Heart right ventricle (tissue), 16 donors: ENCODE data around the gene LZTS2. TPM values are rescaled to one million over a fixed set of nuclear protein-coding genes. Genes with fewer than 3 reads are reported as not detected.

Experiments used
- ATAC-seq, 8 donors: fragments of 200-7000 bp; cut with Tn5 transposase; one replicate each; pipeline ENCODE4 v1.9.1; 2020; ENCODE audit warnings: mild to moderate bottlenecking in 8 of 8, moderate library complexity in 8 of 8, moderate number of reproducible peaks in 1 of 8
- DNase-seq, 2 donors: peaks; one replicate each; pipeline ENCODE4 v3.0.0-alpha.2; 2020
- H3K27ac ChIP-seq, 10 donors: fragments of 200-600 bp; sonication (generic) in 2 of 10; one replicate each; pipeline versions ENCODE4 v1.5.0 to v1.8.0; 2020 to 2022; ENCODE audit warnings: mild to moderate bottlenecking in 3 of 10
- H3K27me3 ChIP-seq, 7 donors: fragments of 200-600 bp; one replicate each; pipeline ENCODE4 v1.8.0; 2021 to 2022; ENCODE audit warnings: mild to moderate bottlenecking in 2 of 7
- H3K36me3 ChIP-seq, 9 donors: fragments of 200-600 bp; sonication (generic) in 1 of 9; one replicate each; pipeline versions ENCODE4 v1.5.0 to v1.8.0; 2020 to 2022; ENCODE audit warnings: mild to moderate bottlenecking in 2 of 9
- H3K4me1 ChIP-seq, 9 donors: fragments of 200-600 bp; sonication (generic) in 1 of 9; one replicate each; pipeline versions ENCODE4 v1.5.0 to v1.8.0; 2020 to 2022; ENCODE audit warnings: mild to moderate bottlenecking in 4 of 9
- H3K4me3 ChIP-seq, 10 donors: fragments of 200-600 bp; sonication (generic) in 2 of 10; one replicate each; pipeline versions ENCODE4 v1.5.0 to v1.8.0; 2020 to 2022; ENCODE audit warnings: mild to moderate bottlenecking in 7 of 10, moderate library complexity in 2 of 10
- H3K9me3 ChIP-seq, 11 donors: fragments of 200-600 bp in 10 of 11; sonication (generic) in 2 of 11; one replicate each; pipeline versions ENCODE4 v1.5.0 to v1.8.0; 2013 to 2022; ENCODE audit warnings: mild to moderate bottlenecking in 2 of 11, control low read depth in 1 of 11, moderate library complexity in 1 of 11
- CTCF ChIP-seq, 9 donors: fragments of 200-600 bp; sonication (generic) in 2 of 9; IDR thresholded peaks; one replicate each; pipeline versions ENCODE4 v1.5.0 to v1.8.0; 2021 to 2022; ENCODE audit warnings: antibody characterized with exemption in 9 of 9, mild to moderate bottlenecking in 5 of 9, moderate library complexity in 1 of 9
- WGBS, 2 donors: extraction: QIAGEN DNeasy Blood & Tissue Kit; methylation state at CpG; one replicate each; pipeline ENCODE4 v1.1.7; 2013; ENCODE audit warnings: inconsistent platforms in 1 of 2; 5-methylcytosine and 5-hydroxymethylcytosine counted together
- intact Hi-C, 10 donors: fragments of 100-400 bp; cut with DNase I; formaldehyde crosslinking; loops; one replicate each; pipeline versions ENCODE4 v1.11.1 to v1.14.2; 2022
- polyA plus RNA-seq, 2 donors: library from polyadenylated mRNA; stranded (reverse); fragments of 200-250 nt; gene quantifications; one replicate each; pipeline ENCODE4 v1.2.3, GENCODE V29; 2013
- total RNA-seq, 10 donors: library from RNA; stranded (reverse); fragmentation: NEBNext Ultra II Directional in 3 of 10; extraction: Animal tissue kit (Norgen Biotek cat#: 25700) in 3 of 10; gene quantifications; one replicate each; pipeline versions ENCODE4 v1.2.1 to v1.2.4, GENCODE V29; 2021 to 2023
- donor health status: Arrhythmogenic right ventricular cardiomyopathy.
- donor health status: ischemic (EF 13 %, LVEDD 7.1; RV severe dilation, severe dysfunction).
- donor health status: healthy with polysubstance abuse.
- donor health status: DM: no; HTN: yes; CAD: no.
- donor health status: DM: no; HTN: no; CAD: no.
- donor health status: ischemic (EF 25% LVEDD 6.9; RV normal size, moderate dysfunction).
- donor health status: ischemic (EF 25% LVEDD 5.7; RV mildly dilated, moderate dysfunction).
- donor health status: healthy.
- donor health status: DM: yes; HTN: yes; CAD: no.
- donor health status: Ischemic cardiomyopathy.
- donor health status: ischemic (EF 35%, LVEDD 5.7; RV mildly dilated, moderate dysfunction).
- donor health status: nonischemic (EF 11% LVEDD 7.7; RV severe dilation, severe dysfunction).
- donor health status: DM: yes; HTN: yes; CAD: no.
- donor health status: PGD.
- donor health status: ischemic (EF 29% LVEDD 5.4; RV normal size, mild dysfunction).
- donor health status: nonischemic (EF 23%, LVEDD 6.1; RV moderate dilation, normal function).

Gene LZTS2
- total and polyA plus RNA-seq, 12 donors: 28.6 to 73.7 (median 41.7) TPM

- WGBS, 2 donors: 0 to 1% methylated on average over 38 of the region's 38 CpGs
- Histone ChIP-seq H3K27ac (peak within 1 kb of the TSS; percentile 93 to 99 (median 98)), H3K36me3 (peaks cover 0 to 19% (median 13%) of the 10 kb centered on the region in 9 donors), H3K4me3 (peak within 1 kb of the TSS; percentile 70 to 83 (median 77)), H3K27me3 (no peaks in the 10 kb centered on the region), H3K4me1 (peaks cover 10 to 34% (median 26%) of the 10 kb centered on the region in 9 donors), H3K9me3 (no peaks in the 10 kb centered on the region)
- no peak for TF ChIP-seq CTCF (IDR thresholded peaks at IDR 0.05)
- intact Hi-C loops: loop anchor here in 2 of 10 donors (5.0 kb wide), 2 partner anchors 34 to 44 kb away; partner anchors contain the start of genes LZTS2 (in 1 of the 2), MRPL43 (in 1 of the 2) and TWNK (in 1 of the 2)
- DNase-seq (peak; percentile 98 to 99), ATAC-seq (peak; percentile 85 to 93 (median 91))
Measured at GRCh38 chr10:101031128-101031795, 31.7 kb downstream of the LZTS2 start, which contains the start of the genes PDZD7 and SFXN3. TSS of gene PDZD7 (minus strand) at chr10:101031129. CDS start at chr10:101030219, 910 bp downstream. TSS of gene SFXN3 (plus strand) at chr10:101031234. CDS start at chr10:101034695, 3,461 bp downstream.

DNA sequence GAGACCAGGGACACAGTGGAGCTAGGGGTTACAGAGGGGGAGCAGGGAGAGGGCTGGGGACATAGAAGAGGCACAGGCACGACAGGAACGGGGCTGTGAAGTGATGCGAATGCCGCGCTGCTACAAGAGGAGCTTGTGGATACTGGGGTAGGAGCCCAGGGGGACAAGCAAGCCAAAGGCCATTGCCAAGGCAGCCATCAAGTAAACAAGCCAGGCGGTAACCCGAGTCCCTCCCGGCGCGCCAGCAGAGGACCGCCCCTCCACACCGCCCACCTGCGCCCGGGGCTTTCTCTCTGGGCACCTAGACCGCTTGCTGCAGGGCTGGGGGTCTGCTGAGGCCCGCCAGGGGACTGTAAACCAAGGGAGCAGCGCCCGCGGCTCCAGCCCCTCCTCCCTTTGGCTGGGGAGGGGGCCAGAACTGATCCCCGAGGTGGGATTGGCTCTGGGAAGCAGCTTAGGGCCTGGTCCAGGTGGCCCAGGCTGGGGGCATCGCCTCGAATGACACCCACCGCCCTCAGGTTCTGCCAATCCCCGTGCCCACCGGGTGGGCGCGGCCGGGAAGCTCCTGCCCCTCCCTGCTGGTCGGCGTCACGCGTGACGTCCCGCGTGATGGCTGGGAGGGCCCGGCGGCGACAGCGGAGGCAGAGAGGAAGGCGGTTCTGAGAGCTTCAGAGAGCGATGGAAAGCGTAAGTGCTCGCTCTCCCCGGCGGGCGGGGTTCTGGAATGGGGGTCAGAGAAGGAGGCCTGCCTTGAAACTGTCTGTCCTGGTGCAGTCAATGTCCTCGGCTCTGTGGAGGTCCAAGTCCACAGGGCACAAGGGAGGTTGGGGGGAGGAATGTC, 32.4 kb downstream of the LZTS2 start:
- 1 to 2% methylated on average over 37 to 47 of the region's 47 CpGs for WGBS, 2 donors
- Histone ChIP-seq H3K9me3 (no peaks in the 10 kb centered on the region), H3K27ac (peak overlapping the region; percentile 93 to 99 (median 98)), H3K27me3 (no peaks in the 10 kb centered on the region), H3K4me1 (peaks cover 10 to 34% (median 26%) of the 10 kb centered on the region in 9 donors), H3K4me3 (peak overlapping the region; percentile 70 to 83 (median 77)), H3K36me3 (peaks cover 0 to 27% (median 21%) of the 10 kb centered on the region in 9 donors)
- TF ChIP-seq CTCF (IDR thresholded peaks at IDR 0.05): no peak
- peak; percentile 86 to 87 for DNase-seq
- ATAC-seq: peak; percentile 67 to 87 (median 82)
- intact Hi-C loops: loop anchor here in 2 of 10 donors (5.0 kb wide), 2 partner anchors 35 to 45 kb away; partner anchors contain the start of genes LZTS2 (in 1 of the 2), MRPL43 (in 1 of the 2) and TWNK (in 1 of the 2)

DNA sequence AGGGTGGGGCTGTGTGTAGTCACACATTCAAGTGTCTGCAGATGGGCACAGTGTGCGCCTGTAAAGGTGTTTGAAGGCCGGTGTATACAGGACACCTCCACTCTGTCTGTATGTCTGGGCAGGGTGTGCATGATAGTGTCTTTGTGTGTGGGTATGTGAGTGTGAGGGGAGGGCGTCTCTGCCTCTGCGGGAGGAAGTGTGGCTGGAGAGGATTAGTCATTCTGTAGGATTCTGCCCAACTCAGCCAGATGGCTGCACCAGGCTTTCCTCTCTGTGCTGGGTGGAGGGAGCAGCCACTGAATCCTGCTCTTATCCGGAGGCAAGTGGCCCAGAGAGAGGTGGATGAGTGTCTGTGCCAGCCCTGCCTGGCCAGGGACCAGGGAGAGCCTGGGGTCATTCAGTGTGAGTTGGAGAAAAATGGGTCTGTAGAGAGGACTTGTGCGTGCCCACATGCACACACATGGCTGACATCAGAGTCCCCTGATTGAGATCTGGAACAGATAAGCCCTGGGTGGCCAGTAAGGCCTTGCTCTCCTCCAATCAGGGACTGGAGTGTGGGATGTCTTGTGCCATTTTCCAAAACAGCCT, 33.1 kb downstream of the LZTS2 start:
- intact Hi-C loops: loop anchor here in 2 of 10 donors (5.0 kb wide), 2 partner anchors 35 to 45 kb away; partner anchors contain the start of genes LZTS2 (in 1 of the 2), MRPL43 (in 1 of the 2) and TWNK (in 1 of the 2)
- no peaks in the 10 kb centered on the region for H3K27me3 ChIP-seq
- DNase-seq (peak; percentile 52 to 74), ATAC-seq (peak; percentile 37 to 77 (median 69))
- no peaks in the 10 kb centered on the region for H3K9me3 ChIP-seq
- 13 to 26% methylated on average over 6 of the region's 6 CpGs for WGBS, 2 donors
- peaks cover 0 to 34% (median 28%) of the 10 kb centered on the region in 9 donors for H3K36me3 ChIP-seq
- H3K27ac ChIP-seq: peak overlapping the region; percentile 93 to 99 (median 98)
- H3K4me1 ChIP-seq: peaks cover 10 to 34% (median 26%) of the 10 kb centered on the region in 9 donors
- TF ChIP-seq CTCF (IDR thresholded peaks at IDR 0.05): no peak
- H3K4me3 ChIP-seq: peak overlapping the region; percentile 70 to 83 (median 77)
